Muscle of leg (tissue), 16 donors: ENCODE measurements around the gene ZNF195. TPM values are rescaled to one million over a fixed set of nuclear protein-coding genes. Genes with fewer than 3 reads are reported as not detected.
"Not testable (repeated sequence)": the region's sequence is repeated elsewhere in the genome, so short reads cannot be mapped to it uniquely, and the experiment has no call there.

ENCODE experiments used
- DNase-seq: peaks from one replicate; pipeline ENCODE4 v3.0.0; 2013
- H3K27ac ChIP-seq: one replicate; pipeline ENCODE4 v1.5.1; 2013; ENCODE audit warnings: mild to moderate bottlenecking, low read length, control low read depth
- H3K27me3 ChIP-seq: one replicate; pipeline ENCODE4 v1.6.1; 2013; ENCODE audit warnings: low read length; ENCODE audit not compliant: control insufficient read depth, insufficient read depth
- H3K36me3 ChIP-seq: one replicate; pipeline ENCODE4 v1.6.1; 2013; ENCODE audit warnings: low read length; ENCODE audit not compliant: control insufficient read depth, insufficient read depth
- H3K4me1 ChIP-seq: one replicate; pipeline ENCODE4 v1.6.1; 2013; ENCODE audit warnings: low read length; ENCODE audit not compliant: control insufficient read depth, insufficient read depth
- H3K4me3 ChIP-seq: one replicate; pipeline ENCODE4 v1.5.1; 2013; ENCODE audit warnings: low read length, control low read depth
- H3K9me3 ChIP-seq: replicated peaks from 2 replicates; pipeline ENCODE4 v1.6.1; 2013; ENCODE audit warnings: low read depth, low read length; ENCODE audit not compliant: control insufficient read depth
- WGBS: methylation state at CpG from one replicate; pipeline ENCODE4 v1.1.5; 2013; ENCODE audit warnings: missing lambda C conversion rate; ENCODE audit not compliant: insufficient coverage; 5-methylcytosine and 5-hydroxymethylcytosine counted together
- long read RNA-seq, 11 donors: transcript quantifications; one replicate each; lab custom pipeline, GENCODE V29; 2026
- polyA plus RNA-seq, 8 donors: library from polyadenylated mRNA; unstranded; fragments of 120-200 nt; gene quantifications; one replicate each; pipeline versions ENCODE4 v1.2.1 to v1.2.3, GENCODE V29; 2013; ENCODE audit warnings: inconsistent platforms in 1 of 8, low replicate concordance in 1 of 8; ENCODE audit not compliant: insufficient read length in 8 of 8, insufficient read depth in 1 of 8
- total RNA-seq: library from RNA; stranded (reverse); fragments of 120-200 nt; gene quantifications from one replicate; pipeline ENCODE4 v1.2.4, GENCODE V29; 2013

The ZNF195 gene
- total RNA-seq = 20.1 TPM
- polyA plus RNA-seq = 10 to 100 TPM; 13.0 to 20.9 (median 15.5) TPM
- long read RNA-seq, donor 1, partial matches to known transcripts = 0 of 2 reads
- long read RNA-seq, donor 1, other reads (novel, unspliced or antisense) = 0 of 2 reads
- long read RNA-seq, donor 2 = 0 reads
- long read RNA-seq, donor 3, partial matches to known transcripts = 0 of 1 reads
- long read RNA-seq, donor 3, other reads (novel, unspliced or antisense) = 0 of 1 reads
- long read RNA-seq, donor 4, partial matches to known transcripts = 0 of 2 reads
- long read RNA-seq, donor 4, other reads (novel, unspliced or antisense) = 0 of 2 reads
- long read RNA-seq, donor 5, partial matches to known transcripts = 0 of 7 reads
- long read RNA-seq, donor 5, other reads (novel, unspliced or antisense) = 0 of 7 reads
- long read RNA-seq, donor 6, partial matches to known transcripts = 0 of 8 reads
- long read RNA-seq, donor 6, other reads (novel, unspliced or antisense) = 0 of 8 reads
- long read RNA-seq, donor 7, partial matches to known transcripts = 0 of 2 reads
- long read RNA-seq, donor 7, other reads (novel, unspliced or antisense) = 0 of 2 reads
- long read RNA-seq, donor 8, partial matches to known transcripts = 0 of 6 reads
- long read RNA-seq, donor 8, other reads (novel, unspliced or antisense) = 0 of 6 reads
- long read RNA-seq, donor 9, transcript ZNF195-204 (4 exons, 2,970 nt) = major isoform, 5 of 11 reads
- long read RNA-seq, donor 9, partial matches to known transcripts = 0 of 11 reads
- long read RNA-seq, donor 9, other reads (novel, unspliced or antisense) = 0 of 11 reads
- long read RNA-seq, donor 10, transcript ZNF195-204 (4 exons, 2,970 nt) = major isoform, 5 of 8 reads
- long read RNA-seq, donor 10, partial matches to known transcripts = 0 of 8 reads
- long read RNA-seq, donor 10, other reads (novel, unspliced or antisense) = 0 of 8 reads
- long read RNA-seq, donor 11, partial matches to known transcripts = 0 of 4 reads
- long read RNA-seq, donor 11, other reads (novel, unspliced or antisense) = 0 of 4 reads

DNA sequence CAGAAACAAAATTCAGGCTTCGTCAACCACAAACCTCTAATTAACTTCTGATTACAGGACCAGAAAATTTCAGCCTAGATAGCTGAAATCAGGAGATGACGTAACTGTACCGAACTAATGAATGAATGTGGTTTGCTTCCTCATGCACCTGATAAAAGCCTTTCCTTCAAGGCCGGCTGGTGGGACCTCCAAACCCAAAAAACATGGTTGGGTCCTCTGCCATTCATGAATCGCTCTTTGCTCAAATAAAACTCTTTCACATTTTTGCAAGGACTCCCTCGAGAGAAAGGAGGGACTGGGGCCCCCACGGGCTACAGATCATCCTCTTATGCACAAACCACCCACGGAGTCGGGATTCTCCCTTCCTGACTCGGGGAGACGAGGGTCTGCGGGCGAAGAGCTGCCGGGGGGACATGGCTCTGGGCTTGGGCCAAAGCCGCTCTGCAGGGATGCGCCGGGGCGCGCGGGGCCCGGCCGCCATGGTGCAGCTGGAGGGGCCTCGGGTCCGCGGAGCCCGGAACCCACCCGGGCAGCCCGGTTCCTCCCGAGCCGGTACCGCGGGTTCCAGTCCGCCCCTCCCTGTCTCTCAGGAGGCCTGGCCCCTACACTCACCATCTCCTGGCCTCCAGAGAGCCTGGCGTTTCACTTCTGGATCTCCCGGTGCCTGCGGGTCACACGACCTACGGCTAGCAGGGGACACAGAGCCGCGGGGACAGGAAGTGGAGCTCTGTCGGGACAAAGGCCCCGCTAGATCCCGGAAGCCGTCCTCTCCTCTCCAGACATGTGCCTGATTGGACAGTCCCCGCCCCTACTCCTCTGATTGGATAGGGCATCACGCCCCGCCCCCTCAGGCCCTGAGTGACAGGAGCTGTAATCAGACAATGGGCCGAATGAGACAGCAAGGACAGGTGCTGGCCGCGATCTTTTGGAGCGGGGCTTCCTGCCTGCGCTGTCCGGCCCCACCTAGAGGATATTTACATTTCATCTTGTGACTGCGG is at the start of gene ZNF195:
TSS of gene ZNF195 (minus strand) at position 721 of the 998 bp plus-strand sequence. CDS start at position 615, 106 bp downstream.
- under 1% methylated on average over 43 of the region's 54 CpGs for WGBS

DNA sequence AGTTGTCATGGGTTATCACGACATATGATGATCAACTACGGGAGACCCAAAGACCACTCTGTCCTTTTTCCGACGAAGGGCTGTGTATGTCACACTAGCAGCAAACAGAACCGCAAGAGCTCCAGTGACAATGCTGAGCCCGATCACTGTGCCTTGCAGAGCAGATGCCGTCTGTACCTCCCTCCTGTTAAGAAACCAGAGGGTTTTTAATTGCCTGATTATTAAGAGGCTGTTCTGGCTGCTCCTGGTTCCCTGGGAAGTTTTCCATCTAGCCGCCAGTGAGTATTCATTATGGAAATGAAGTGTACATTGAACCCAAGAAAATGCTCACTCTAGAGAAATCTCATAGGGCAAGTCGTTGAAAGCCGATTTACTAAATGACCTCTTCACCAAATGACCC is 49.1 kb upstream of the ZNF195 start:
- not testable (repeated sequence) for H3K27ac ChIP-seq, H3K4me1 ChIP-seq, H3K9me3 ChIP-seq, H3K4me3 ChIP-seq, H3K36me3 ChIP-seq, DNase-seq, H3K27me3 ChIP-seq
- WGBS = 84% methylated on average over 6 of the region's 10 CpGs

More for the DNA sequence above, at the start of gene ZNF195:
- Histone ChIP-seq H3K4me3 (peak within 1 kb of the TSS; percentile 78), H3K9me3 (no peaks in the 10 kb centered on the region), H3K27me3 (no peaks in the 10 kb centered on the region), H3K27ac (peak within 1 kb of the TSS; percentile 81), H3K36me3 (peaks cover 13% of the 10 kb centered on the region), H3K4me1 (peaks cover 5% of the 10 kb centered on the region)
- DNase-seq = peak; percentile 98

DNA sequence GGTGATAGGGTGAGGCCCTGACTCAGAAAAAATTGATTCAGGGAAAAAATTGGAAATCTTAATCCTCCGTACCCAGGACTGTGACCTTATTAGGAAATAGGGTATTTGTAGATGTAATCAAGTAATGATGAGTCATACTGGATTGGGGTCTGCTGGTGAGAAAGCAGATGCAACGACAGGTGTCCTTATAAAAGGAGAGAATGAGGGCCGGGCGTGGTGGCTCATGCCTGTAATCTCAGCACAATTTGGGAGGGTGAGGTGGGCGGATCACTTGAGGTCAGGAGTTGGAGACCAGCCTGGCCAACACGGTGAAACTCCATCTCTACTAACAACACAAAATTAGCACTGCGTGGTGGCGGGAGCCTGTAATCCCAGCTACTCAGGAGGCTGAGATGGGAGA is 47.6 kb upstream of the ZNF195 start:
- H3K4me3 ChIP-seq, H3K36me3 ChIP-seq, H3K9me3 ChIP-seq, DNase-seq, H3K27me3 ChIP-seq, H3K27ac ChIP-seq, H3K4me1 ChIP-seq: not testable (repeated sequence)
- WGBS = 82% methylated on average over 6 of the region's 8 CpGs

DNA sequence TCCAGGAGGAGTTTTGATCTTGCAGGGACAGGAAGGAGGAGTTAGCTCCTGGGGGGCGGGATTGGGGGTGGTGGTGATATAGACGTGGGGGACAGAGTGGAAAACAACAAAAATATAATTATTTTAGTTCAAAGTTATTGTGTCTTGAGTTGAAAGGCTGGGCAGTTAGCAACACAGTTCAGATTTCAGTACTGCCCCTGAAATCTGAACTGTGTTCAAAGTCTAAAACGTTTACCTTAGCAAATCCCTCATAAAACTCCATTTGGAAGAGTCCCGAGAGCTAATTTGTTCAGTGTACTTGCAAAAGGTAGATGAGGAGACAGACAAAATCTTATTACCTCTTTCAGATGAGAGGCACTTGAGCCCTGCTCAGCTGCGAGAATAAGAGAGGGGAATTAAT is 45.0 kb upstream of the ZNF195 start:
- H3K4me1 ChIP-seq, H3K36me3 ChIP-seq, H3K27me3 ChIP-seq, H3K27ac ChIP-seq, DNase-seq, H3K9me3 ChIP-seq, H3K4me3 ChIP-seq: not testable (repeated sequence)
- no CpG with 5 or more reads among the region's 5 CpGs for WGBS

DNA sequence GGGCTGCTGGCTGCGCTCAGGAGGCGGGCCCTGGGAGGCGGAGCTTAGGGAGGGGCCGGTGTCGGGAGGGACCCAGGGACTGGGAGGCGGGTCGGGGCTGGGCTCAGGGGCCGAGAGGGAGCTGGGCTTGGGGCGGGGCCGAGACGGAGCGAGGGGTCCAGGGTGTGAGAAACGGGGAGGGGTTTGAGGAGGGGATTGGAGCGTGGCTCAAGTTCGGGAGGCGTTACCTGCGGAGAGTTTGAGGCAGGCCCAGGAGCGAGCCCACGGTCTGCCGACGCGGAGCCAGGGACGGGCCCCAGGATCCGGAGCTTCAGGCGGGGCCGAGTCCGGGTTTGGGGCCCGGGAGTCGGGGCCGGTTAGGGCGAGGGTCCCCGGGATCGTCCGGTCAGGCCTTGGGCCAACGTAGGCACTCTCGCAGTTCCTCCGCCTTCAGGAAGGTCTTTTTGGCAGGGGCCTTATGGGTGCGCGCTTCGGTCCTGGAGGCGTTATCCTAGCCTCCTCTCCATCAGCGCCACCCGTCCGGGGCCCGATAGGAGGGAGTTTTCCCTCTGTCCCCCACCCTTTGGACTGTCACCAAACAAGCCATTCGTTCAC is 44.3 kb upstream of the ZNF195 start:
- Histone ChIP-seq H3K4me3 (peak overlapping the region; percentile 64), H3K27ac (peak overlapping the region; percentile 51)
- H3K9me3 ChIP-seq, H3K36me3 ChIP-seq, H3K27me3 ChIP-seq, H3K4me1 ChIP-seq: not testable (repeated sequence)
- DNase-seq = peak; percentile 55
- WGBS = 0% methylated on average over 19 of the region's 46 CpGs

- H3K9me3 ChIP-seq, H3K4me1 ChIP-seq, H3K36me3 ChIP-seq, H3K27me3 ChIP-seq: not testable (repeated sequence)
- H3K4me3 ChIP-seq = peak overlapping the region; percentile 64
- peak overlapping the region; percentile 90 for H3K27ac ChIP-seq
- 1% methylated on average over 58 of the region's 66 CpGs for WGBS
- peak; percentile 98 for DNase-seq
These were observed 43.6 kb upstream of the ZNF195 start for GRCh38 chr11:3422380-3423137.

GRCh38 chr11:3421608-3422379 is 42.8 kb upstream of the ZNF195 start:
- H3K9me3 ChIP-seq, H3K4me1 ChIP-seq, H3K27me3 ChIP-seq, H3K36me3 ChIP-seq: not testable (repeated sequence)
- Histone ChIP-seq H3K4me3 (peak overlapping the region; percentile 64), H3K27ac (peak overlapping the region; percentile 75)
- peak; percentile 59 for DNase-seq
- WGBS = 2% methylated on average over 35 of the region's 42 CpGs

DNA sequence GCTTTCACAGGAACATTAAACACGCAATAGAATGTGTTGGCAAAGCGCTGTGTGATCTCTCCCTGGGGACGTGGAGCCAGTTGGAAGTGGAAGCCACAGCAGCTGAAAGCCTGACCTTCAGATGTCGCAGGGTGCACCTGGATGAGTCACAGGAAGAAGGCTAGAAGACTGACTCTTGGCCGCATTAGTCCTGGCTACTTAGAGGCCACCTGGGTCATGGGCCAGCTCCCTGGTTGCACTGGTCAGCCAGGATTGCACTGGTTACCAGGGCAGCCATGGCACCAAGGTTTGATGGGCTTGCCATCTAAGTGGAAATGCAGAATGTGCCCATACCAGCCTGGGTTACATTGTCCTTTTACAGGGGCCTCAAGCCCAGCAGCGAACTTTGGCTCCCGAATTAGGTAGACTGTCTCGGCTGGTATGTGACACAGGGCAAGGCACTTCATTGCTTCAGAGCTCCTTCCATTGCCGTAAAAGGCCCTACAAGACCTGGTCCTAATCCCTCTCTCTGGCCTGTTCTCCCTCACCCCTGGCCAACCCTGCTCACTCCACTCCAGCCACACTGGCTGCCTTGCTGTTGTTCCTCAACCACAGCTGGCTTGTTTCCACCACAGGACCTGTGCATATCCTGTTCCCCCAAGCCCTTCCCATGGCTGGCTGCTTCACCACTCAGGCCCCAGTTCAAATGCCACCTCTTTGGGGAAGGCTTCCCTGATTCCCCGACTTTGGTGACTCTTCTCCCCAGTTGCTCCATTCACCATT is 41.5 kb upstream of the ZNF195 start:
- H3K27ac ChIP-seq, H3K4me1 ChIP-seq, H3K36me3 ChIP-seq, H3K27me3 ChIP-seq, H3K4me3 ChIP-seq, H3K9me3 ChIP-seq, DNase-seq: not testable (repeated sequence)
- 63% methylated on average over 5 of the region's 10 CpGs for WGBS
